Epithelial cell of alveolus of lung (primary cell): ENCODE data around the gene FBXL15. TPM values are rescaled to one million over a fixed set of nuclear protein-coding genes. Genes with fewer than 3 reads are reported as not detected.

ENCODE experiments used
- total RNA-seq: library from RNA; depleted of rRNA; stranded (reverse); fragments of >200 nt; gene quantifications from 2 replicates; pipeline ENCODE4 v1.2.1, GENCODE V29; 2015

The FBXL15 gene, protein sequence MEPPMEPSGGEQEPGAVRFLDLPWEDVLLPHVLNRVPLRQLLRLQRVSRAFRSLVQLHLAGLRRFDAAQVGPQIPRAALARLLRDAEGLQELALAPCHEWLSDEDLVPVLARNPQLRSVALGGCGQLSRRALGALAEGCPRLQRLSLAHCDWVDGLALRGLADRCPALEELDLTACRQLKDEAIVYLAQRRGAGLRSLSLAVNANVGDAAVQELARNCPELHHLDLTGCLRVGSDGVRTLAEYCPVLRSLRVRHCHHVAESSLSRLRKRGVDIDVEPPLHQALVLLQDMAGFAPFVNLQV
- total RNA-seq = 14.6 and 14.7 TPM in 2 replicates

DNA sequence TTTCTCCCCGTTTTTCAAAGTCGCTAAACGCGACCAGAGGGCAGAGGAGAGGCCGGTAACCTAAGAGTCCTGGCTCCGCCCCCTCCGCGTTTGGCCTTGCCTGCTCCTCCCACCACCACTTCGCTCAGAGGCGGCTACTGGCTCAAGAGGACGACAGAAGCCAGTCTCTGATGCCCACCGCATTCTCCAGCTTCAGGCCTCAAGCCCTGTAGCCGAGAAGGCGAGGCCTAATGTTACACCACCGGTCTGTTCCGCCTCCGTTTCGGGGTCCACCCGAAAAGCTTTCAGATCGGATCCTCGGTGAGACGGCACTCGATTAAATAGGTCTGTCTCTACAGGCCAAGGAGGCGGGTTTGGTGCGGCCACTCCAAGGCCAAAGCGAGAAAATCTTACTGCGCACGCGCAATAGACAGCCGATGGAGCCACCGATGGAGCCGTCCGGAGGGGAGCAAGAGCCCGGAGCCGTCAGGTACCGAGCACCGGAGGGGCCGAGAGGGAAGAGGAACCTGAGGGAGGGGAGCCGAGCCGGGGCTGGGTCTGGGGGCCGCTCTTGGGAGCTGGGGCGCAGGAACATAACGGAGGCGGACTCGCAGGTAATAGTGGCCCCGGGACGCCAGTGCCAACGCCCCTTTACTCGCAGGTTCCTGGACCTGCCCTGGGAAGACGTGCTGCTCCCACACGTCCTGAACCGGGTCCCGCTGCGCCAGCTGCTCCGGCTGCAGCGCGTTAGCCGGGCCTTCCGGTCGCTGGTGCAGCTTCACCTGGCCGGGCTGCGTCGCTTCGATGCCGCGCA, at the start of gene FBXL15:
TSS of gene FBXL15 (plus strand) at position 123 of the 793 bp plus-strand sequence. CDS start at position 417, 294 bp downstream.

GRCh38 chr10:102395400-102396316, 25.0 kb upstream of the FBXL15 start, which contains the start of gene NFKB2:
NFKB2 (plus strand) TSS chr10:102395705; CDS start chr10:102395960, 255 bp downstream.

DNA sequence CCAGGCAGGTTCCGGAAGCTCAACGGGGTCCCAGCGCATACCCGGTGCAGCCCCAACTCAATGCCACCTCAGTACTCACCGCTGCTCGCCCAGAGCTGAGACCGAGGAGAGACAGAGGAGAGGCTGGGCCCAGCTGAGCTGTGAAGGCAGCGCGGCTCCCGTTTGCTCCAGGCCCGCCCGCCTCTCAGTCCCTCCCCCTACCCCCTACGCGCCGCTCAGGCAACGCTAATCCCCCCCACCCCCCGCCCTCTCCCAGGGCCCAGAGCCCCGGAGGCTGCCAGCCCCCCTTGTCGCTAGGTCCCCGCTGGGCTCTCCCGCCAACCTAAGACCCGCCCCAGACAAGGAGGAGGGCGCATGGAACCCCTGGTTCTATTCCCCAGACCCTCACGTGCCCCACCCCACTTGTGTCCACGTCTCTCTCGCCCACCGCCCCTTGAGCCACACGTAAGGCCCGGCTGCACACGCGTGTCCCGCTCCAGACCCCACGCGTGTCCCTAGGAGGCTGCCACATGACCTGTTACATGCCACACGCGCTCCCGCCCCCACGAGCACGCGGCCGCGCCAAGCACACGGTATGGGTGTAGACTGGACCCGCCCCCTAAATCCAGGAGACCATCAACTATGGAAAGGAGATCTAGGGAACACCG, 1.9 kb upstream of the FBXL15 start, which contains the start of gene PSD:
TSS of gene PSD (minus strand) at position 164 of the 647 bp plus-strand sequence. CDS start 1,747 bp downstream, outside the sequence.

GRCh38 chr10:102432162-102432950, 11.7 kb downstream of the FBXL15 start, which contains the start of gene CUEDC2:
CUEDC2 (minus strand) TSS chr10:102432574; CDS start chr10:102425188, 7,386 bp downstream.

DNA sequence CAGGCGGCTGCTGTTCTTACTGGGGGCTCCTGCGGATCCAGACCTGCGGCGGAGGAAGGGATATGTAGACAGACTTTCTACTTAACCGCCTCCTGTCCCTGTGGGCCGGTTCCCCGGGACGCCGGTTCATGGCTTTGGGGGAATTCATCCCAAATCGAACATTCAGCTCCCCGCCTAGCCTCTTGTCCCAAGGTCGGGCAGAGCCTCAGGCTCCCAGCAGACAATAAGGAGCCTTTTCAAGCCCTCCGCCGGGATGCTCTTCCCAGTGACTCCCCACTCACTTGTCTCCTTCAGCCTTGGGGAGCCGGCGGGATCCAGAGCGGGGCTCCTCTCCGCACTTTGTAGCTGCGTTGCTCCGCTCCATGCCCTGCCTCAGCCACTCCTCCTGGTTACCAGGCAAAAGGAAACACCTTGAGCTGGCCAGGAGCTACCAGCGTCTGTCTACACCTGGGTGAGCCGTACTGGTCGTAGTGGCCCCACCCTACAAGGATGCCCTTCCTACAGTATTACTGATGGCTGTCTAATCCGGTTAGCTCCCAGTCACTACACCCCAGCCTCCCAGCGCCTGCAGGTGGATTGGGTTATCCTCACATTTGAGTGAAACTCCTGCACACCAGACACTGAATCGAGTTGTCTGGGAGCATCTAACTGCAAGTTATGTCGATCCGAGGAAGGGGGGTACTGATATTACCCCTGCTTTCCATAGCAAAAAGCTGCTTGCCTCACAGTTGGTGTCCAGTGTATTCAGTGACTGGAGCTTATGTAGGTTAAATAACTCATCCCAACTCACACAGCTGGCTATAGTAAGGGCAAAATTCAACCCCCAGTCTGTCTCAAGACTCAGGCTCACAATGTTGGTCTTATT, 30.7 kb downstream of the FBXL15 start, which contains the start of gene C10orf95:
TSS of gene C10orf95 (minus strand) at position 439 of the 865 bp plus-strand sequence. CDS start 450 bp downstream, outside the sequence.

Other genes with a start within 250 kb of the FBXL15 start
- 1.3 TPM in 1 of 2 replicates, not detected in the other for gene ELOVL3, start 194.5 kb upstream of the FBXL15 start, total RNA-seq
- gene PITX3, start 179.3 kb upstream of the FBXL15 start, total RNA-seq = 0.16 and 1.3 TPM in 2 replicates
- 30.1 and 39.0 TPM in 2 replicates for gene GBF1, start 175.3 kb upstream of the FBXL15 start, total RNA-seq
- 19.2 and 52.1 TPM in 2 replicates for gene NFKB2, start 25.1 kb upstream of the FBXL15 start, total RNA-seq
- gene PSD, start 2.1 kb upstream of the FBXL15 start, total RNA-seq = 6.8 and 12.2 TPM in 2 replicates
- 122 and 133 TPM in 2 replicates for gene CUEDC2, start 11.7 kb downstream of the FBXL15 start, total RNA-seq
- gene C10orf95, start 30.7 kb downstream of the FBXL15 start, total RNA-seq = not detected in 2 replicates
- gene ACTR1A, start 81.9 kb downstream of the FBXL15 start, total RNA-seq = 116 and 169 TPM in 2 replicates
- 7.2 and 14.1 TPM in 2 replicates for gene SUFU, start 83.1 kb downstream of the FBXL15 start, total RNA-seq
- gene TRIM8, start 223.6 kb downstream of the FBXL15 start, total RNA-seq = 112 and 131 TPM in 2 replicates